Measurements from ENCODE around the gene ARMC3. TPM values are rescaled to one million over a fixed set of nuclear protein-coding genes. Genes with fewer than 3 reads are reported as not detected.

Gene ARMC3
- total and polyA plus RNA-seq, 9 of the 15 experiments (the other 6 are each of a cell fraction or from before 2014, with no cell fraction given), result 0.33 to 1.1 (median 0.62) TPM

DNA sequence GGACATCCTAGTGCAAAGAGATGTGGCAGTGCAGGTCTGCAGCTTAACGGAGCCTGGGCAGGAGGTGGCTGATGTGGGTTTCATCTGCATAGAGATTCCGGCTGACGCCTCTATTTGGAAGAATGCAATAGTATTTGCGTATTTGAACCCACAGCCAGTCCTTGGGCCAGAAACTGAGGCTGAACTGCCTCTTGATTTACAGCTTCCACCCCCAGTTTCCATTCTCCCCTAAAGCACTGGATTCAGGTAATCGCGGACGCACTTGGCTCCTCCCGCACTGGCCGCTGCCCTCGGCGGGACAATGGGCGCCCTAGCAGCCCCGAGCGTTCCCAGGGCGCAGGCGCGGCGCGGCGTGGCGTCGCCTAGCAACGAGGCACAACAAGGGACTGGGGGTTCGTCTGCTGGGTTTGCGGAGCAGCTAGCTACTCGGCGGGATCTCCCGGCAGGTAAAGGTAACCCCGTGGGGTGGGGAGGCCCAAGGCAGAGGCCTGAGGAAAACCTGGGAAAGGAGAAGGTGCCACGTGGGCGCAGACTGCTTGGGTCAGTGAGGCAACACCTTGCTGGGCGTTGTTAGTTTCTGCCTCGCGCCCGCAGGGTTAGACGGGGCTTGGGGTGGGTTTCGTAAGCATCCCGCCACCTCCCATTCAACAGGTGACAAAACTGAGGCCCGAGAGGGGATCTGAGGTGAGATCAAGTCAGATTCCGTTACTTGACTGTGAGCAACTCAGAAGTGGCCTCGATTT is at the start of gene ARMC3 (continued):
- TF ChIP-seq, protein P1, sequence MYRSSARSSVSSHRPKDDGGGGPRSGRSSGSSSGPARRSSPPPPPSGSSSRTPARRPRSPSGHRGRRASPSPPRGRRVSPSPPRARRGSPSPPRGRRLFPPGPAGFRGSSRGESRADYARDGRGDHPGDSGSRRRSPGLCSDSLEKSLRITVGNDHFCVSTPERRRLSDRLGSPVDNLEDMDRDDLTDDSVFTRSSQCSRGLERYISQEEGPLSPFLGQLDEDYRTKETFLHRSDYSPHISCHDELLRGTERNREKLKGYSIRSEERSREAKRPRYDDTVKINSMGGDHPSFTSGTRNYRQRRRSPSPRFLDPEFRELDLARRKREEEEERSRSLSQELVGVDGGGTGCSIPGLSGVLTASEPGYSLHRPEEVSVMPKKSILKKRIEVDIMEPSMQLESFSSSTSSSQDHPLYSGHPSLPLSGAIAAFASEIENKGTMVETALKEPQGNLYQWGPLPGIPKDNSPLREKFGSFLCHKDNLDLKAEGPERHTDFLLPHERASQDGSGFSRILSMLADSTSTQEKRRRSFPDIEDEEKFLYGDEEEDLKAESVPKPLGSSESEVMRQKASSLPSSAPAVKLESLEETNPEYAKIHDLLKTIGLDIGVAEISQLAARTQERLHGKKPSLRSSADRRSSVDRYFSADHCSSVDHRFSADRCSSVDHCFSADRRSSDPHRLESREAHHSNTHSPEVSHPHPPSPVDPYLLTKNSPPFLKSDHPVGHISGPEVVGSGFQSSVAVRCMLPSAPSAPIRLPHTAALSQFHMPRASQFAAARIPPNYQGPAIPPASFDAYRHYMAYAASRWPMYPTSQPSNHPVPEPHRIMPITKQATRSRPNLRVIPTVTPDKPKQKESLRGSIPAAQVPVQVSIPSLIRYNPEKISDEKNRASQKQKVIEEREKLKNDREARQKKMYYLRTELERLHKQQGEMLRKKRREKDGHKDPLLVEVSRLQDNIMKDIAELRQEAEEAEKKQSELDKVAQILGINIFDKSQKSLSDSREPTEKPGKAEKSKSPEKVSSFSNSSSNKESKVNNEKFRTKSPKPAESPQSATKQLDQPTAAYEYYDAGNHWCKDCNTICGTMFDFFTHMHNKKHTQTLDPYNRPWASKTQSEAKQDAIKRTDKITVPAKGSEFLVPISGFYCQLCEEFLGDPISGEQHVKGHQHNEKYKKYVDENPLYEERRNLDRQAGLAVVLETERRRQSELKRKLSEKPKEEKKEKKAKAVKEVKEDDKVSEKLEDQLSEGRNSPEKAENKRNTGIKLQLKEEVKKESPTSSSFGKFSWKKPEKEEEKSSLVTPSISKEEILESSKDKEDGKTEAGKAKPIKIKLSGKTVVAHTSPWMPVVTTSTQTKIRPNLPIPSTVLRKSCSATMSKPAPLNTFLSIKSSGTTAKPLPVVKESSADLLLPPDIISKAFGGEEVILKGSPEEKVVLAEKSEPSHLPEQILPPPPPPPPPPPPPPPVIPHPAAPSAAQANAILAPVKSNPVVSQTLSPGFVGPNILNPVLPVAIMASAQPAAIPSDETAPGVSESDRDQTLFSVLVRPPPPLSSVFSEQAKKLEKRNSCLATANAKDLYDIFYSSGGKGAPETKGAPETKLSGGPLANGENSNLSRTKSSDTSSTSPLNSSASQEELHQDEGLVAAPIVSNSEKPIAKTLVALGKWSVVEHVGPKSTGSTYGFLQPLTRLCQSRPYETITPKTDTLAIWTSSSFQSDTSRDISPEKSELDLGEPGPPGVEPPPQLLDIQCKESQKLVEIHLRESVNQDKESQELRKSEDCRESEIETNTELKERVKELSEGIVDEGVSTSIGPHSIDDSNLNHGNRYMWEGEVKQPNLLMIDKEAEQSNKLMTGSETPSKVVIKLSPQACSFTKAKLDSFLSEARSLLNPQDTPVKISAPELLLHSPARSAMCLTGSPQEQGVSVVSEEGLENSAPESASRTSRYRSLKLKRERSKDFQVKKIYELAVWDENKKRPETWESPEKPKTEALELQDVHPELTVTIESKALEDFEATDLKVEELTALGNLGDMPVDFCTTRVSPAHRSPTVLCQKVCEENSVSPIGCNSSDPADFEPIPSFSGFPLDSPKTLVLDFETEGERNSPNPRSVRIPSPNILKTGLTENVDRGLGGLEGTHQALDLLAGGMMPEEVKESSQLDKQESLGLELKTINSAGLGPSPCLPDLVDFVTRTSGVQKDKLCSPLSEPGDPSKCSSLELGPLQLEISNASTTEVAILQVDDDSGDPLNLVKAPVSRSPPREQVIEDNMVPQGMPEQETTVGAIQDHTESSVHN (IDR thresholded peaks at IDR 0.05; ENCODE audit: borderline replicate concordance in 1 of 2, low read depth in 1 of 2), result no peak
- 0 out of 2 replicates have a peak, but pooled peaks have one; percentile 25 for TF ChIP-seq ZFX (CRISPR knock-in tag; IDR thresholded peaks at IDR 0.05)
- TF ChIP-seq ZNF431 (CRISPR knock-in tag; IDR thresholded peaks at IDR 0.05), result no peak

All from K562 (cell line).